ENCODE results near the gene SIDT2. TPM values are rescaled to one million over a fixed set of nuclear protein-coding genes. Genes with fewer than 3 reads are reported as not detected.
A peak's percentile ranks its signal among the peaks of the same experiment; 100 is the strongest.

Gene SIDT2
- total RNA-seq, 4 donors from 2014 or later, result 38.4 to 49.4 (median 40.7) TPM

DNA sequence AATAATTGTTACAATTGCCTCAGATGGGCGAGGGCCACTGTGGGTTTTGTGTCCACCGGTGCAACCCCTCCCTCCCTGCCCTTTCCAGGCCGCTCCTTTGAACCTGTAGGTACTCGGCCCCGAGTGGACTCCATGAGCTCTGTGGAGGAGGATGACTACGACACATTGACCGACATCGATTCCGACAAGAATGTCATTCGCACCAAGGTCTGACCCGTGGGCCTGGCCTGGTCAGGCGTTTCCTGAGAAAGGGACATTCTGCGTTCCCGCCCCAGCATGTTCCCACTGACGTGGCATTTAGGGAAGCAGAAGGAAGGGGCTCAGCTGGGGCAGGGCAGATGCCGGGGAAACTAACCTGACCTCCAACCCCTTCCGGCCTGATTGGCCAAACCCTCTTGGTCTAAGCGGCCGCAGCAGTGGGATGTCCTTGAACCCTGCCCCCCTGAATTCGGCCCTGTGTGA, 10.1 kb downstream of the SIDT2 start:
- TF ChIP-seq, protein P1, sequence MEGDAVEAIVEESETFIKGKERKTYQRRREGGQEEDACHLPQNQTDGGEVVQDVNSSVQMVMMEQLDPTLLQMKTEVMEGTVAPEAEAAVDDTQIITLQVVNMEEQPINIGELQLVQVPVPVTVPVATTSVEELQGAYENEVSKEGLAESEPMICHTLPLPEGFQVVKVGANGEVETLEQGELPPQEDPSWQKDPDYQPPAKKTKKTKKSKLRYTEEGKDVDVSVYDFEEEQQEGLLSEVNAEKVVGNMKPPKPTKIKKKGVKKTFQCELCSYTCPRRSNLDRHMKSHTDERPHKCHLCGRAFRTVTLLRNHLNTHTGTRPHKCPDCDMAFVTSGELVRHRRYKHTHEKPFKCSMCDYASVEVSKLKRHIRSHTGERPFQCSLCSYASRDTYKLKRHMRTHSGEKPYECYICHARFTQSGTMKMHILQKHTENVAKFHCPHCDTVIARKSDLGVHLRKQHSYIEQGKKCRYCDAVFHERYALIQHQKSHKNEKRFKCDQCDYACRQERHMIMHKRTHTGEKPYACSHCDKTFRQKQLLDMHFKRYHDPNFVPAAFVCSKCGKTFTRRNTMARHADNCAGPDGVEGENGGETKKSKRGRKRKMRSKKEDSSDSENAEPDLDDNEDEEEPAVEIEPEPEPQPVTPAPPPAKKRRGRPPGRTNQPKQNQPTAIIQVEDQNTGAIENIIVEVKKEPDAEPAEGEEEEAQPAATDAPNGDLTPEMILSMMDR (IDR thresholded peaks at IDR 0.05), result no peak
- TF ChIP-seq POLR2A (IDR thresholded peaks at IDR 0.05), result no peak
- intact Hi-C loops (cut with DNase I; ENCODE audit: low total_unique reads), result no loop called here
- 85 to 87% methylated on average over 20 of the region's 20 CpGs for WGBS, 2 donors
- DNase-seq (ENCODE audit: low spot score in 2 of 2), result peak in 1 of 2 donors; percentile 87
- no peak overlapping the region for H3K4me3 ChIP-seq (ENCODE audit: low read depth, poor library complexity, severe bottlenecking)

DNA sequence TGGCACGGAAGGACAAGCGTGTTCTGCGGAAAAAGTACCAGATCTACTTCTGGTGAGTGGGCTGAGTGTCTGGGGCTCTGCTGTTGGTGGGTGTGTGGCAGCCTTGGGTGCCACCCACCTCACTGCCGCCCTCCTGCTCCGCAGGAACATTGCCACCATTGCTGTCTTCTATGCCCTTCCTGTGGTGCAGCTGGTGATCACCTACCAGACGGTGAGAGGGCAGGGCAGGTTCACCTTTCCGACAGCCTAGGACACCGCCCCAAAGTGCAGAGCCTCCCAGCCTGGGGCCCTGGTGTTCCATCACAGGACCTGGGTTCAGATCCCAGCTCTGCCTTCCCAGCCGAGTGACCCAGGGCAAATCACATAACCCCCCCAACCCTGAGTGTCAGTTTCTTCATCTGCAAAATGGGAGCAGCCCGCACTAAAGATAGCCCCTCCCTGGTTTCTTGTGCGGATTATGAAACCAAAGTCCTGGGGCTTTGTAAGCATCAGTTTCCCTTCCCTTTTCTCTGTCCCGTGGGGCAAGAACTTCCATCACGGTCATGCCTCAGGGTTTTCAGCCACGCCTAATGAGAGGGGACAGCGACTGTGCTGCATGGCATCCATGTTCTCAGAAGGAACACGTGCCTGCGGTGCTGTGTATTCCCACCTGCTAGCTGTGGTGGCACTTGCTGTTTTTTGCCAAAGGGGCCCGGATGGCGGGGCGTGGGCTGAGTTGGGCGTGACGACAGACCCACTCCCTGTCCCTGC, 10.8 kb downstream of the SIDT2 start:
- 84 to 88% methylated on average over 16 to 22 of the region's 22 CpGs for whole genome bisulfite sequencing, 2 donors
- H3K4me3 ChIP-seq (ENCODE audit: low read depth, poor library complexity, severe bottlenecking), result no peak overlapping the region
- peak in 1 of 2 donors; percentile 82 for DNase-seq (ENCODE audit: low spot score in 2 of 2)
- intact Hi-C loops (cut with DNase I; ENCODE audit: low total_unique reads), result no loop called here
- TF ChIP-seq, protein P1 (IDR thresholded peaks at IDR 0.05), result no peak
- no peak for TF ChIP-seq POLR2A (IDR thresholded peaks at IDR 0.05)

DNA sequence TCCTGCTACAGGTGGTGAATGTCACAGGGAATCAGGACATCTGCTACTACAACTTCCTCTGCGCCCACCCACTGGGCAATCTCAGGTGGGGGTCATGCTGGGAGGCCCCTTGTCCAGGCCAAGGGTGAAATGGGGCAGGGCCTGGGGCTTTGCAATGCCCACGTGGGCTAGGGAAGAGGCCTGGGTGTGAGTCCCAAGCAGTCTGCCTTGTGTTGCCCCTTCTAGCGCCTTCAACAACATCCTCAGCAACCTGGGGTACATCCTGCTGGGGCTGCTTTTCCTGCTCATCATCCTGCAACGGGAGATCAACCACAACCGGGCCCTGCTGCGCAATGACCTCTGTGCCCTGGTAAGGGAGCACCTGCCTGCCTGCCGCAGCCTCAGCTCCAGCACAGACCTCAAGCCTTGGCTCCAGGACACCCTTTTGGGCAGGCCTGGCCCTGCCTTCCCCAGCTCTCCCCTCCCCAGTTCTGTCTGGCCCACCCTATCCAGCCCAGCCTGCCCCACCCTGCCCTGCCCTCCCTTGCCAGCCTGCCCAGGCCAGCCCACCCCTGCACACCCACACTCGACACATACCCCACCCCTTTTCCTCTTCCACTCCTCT, 11.5 kb downstream of the SIDT2 start:
- peak in 1 of 2 donors; percentile 79 for DNase-seq (ENCODE audit: low spot score in 2 of 2)
- WGBS, 2 donors, result 73 to 80% methylated on average over 8 of the region's 8 CpGs
- TF ChIP-seq, protein P1 (IDR thresholded peaks at IDR 0.05), result no peak
- TF ChIP-seq POLR2A (IDR thresholded peaks at IDR 0.05), result no peak
- no peak overlapping the region for H3K4me3 ChIP-seq (ENCODE audit: low read depth, poor library complexity, severe bottlenecking)
- intact Hi-C loops (cut with DNase I; ENCODE audit: low total_unique reads), result no loop called here

DNA sequence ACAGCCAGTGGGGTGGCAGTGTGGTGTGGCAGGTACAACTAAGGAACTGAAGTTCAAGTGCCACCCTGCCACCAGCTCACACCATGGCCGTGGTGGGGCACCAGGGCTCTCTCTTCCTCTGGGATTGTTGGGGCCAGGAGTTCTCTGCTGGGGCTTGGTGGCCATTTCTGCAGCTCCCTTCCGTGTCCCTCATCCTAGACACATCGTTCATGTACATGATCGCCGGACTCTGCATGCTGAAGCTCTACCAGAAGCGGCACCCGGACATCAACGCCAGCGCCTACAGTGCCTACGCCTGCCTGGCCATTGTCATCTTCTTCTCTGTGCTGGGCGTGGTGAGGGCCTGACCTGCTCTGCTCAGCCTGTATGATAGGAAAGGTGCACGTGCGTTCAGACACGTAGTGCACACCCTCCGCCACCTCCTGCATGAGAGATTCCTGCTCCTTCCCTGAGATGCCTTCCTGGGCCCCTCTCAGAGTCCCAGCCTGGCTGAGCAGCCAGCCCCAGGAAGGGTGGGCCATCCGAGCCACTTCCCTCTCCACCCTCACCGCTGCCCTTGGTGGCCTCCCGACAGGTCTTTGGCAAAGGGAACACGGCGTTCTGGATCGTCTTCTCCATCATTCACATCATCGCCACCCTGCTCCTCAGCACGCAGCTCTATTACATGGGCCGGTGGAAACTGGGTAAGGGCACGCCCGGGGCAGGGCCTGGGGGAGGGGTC, 13.3 kb downstream of the SIDT2 start:
- TF ChIP-seq, protein P1 (IDR thresholded peaks at IDR 0.05), result no peak
- no peak for TF ChIP-seq POLR2A (IDR thresholded peaks at IDR 0.05)
- DNase-seq (ENCODE audit: low spot score in 2 of 2), result peak in 1 of 2 donors; percentile 83
- intact Hi-C loops (cut with DNase I; ENCODE audit: low total_unique reads), result no loop called here
- 90 to 93% methylated on average over 24 of the region's 26 CpGs for WGBS, 2 donors
- no peak overlapping the region for H3K4me3 ChIP-seq (ENCODE audit: low read depth, poor library complexity, severe bottlenecking)

DNA sequence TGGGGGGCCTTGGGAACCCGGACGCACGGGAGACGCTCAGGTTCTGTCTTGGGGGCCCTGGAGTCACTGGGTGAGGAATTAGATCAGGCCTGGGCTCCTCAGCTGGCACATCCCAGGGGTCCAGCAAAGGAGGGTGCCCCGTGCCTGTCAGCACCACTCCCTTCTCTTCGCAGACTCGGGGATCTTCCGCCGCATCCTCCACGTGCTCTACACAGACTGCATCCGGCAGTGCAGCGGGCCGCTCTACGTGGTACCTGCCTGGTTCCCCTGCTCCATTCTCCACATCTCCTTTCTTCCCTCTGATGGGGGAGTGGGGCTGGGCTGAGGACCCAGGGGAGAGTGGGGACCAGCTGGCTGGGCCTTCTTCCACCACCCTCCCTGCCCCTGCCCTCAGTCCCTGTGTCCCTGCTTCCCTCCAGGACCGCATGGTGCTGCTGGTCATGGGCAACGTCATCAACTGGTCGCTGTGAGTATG, 13.9 kb downstream of the SIDT2 start:
- DNase-seq (ENCODE audit: low spot score in 2 of 2), result no peak
- no peak for TF ChIP-seq POLR2A (IDR thresholded peaks at IDR 0.05)
- TF ChIP-seq, protein P1 (IDR thresholded peaks at IDR 0.05), result no peak
- intact Hi-C loops (cut with DNase I; ENCODE audit: low total_unique reads), result no loop called here
- H3K4me3 ChIP-seq (ENCODE audit: low read depth, poor library complexity, severe bottlenecking), result no peak overlapping the region
- 94 to 95% methylated on average over 13 to 15 of the region's 17 CpGs for WGBS, 2 donors
